GM15510 (cell line): Measurements from ENCODE around the gene SORBS1.

Experiments used
- POLR2A ChIP-seq: IDR thresholded peaks from 3 replicates; pipeline ENCODE4 v1.6.1; 2011; ENCODE audit warnings: borderline replicate concordance; ENCODE audit not compliant: insufficient read length; ENCODE audit errors: extremely low read depth

Gene SORBS1

GRCh38 chr10:95478185-95478584 lies 83.0 kb downstream of the SORBS1 start:
- TF ChIP-seq POLR2A: no peak

GRCh38 chr10:95477175-95477520 lies 84.0 kb downstream of the SORBS1 start:
- TF ChIP-seq POLR2A: no peak

- TF ChIP-seq POLR2A: no peak
Observed at GRCh38 chr10:95476469-95477174, 84.5 kb downstream of the SORBS1 start.

GRCh38 chr10:95475827-95476468 lies 85.2 kb downstream of the SORBS1 start:
- TF ChIP-seq POLR2A: no peak

- TF ChIP-seq POLR2A: no peak
Observed at GRCh38 chr10:95475003-95475383, 86.2 kb downstream of the SORBS1 start.

- TF ChIP-seq POLR2A: no peak
Observed at GRCh38 chr10:95474228-95475002, 86.8 kb downstream of the SORBS1 start.

GRCh38 chr10:95472304-95473088 lies 88.7 kb downstream of the SORBS1 start:
- no peak for TF ChIP-seq POLR2A

GRCh38 chr10:95469676-95470075 lies 91.5 kb downstream of the SORBS1 start:
- TF ChIP-seq POLR2A: no peak

- no peak for TF ChIP-seq POLR2A
Observed at GRCh38 chr10:95469251-95469650, 91.9 kb downstream of the SORBS1 start.

- TF ChIP-seq POLR2A: no peak
Observed at GRCh38 chr10:95467162-95467599, 94.0 kb downstream of the SORBS1 start.

GRCh38 chr10:95466436-95466835 lies 94.7 kb downstream of the SORBS1 start:
- TF ChIP-seq POLR2A: no peak

GRCh38 chr10:95464280-95464679 lies 96.9 kb downstream of the SORBS1 start:
- TF ChIP-seq POLR2A: no peak

GRCh38 chr10:95462740-95463667 lies 98.2 kb downstream of the SORBS1 start:
- TF ChIP-seq POLR2A: no peak

- no peak for TF ChIP-seq POLR2A
Observed at GRCh38 chr10:95461611-95462010, 99.6 kb downstream of the SORBS1 start.
